Measurements from ENCODE around the gene AGMO.
"Not testable (repeated sequence)": the region's sequence is repeated elsewhere in the genome, so short reads cannot be mapped to it uniquely, and the experiment has no call there.

AGMO gene

DNA sequence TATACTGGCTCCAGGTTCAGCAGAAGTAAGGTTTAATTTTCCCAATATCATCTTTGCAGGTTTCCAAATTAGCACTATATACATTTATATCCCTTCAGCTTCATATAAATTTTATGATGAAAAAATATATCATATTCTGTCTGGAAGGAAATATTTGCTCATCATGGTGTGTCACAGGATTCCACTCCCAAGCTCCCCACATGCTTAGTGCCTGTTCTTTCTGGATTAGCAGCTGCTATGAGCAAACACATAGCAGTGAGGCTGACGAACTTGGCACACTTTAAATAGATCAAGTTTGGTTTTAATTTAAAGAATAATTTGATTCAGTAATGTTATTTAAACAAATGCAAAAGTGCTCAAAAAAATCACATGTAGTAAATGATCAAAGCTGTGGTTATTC is 251.9 kb downstream of the AGMO start:
- in situ Hi-C loops (cut with HindIII; ENCODE audit: low pct_ligation_motif_present, low pct_unique_long_range_greater_than_20kb, low sequenced_read_pairs): no loop called here
- no peak for DNase-seq

GRCh38 chr7:15308821-15309220 is 253.0 kb downstream of the AGMO start:
- in situ Hi-C loops (cut with HindIII; ENCODE audit: low pct_ligation_motif_present, low pct_unique_long_range_greater_than_20kb, low sequenced_read_pairs): no loop called here
- no peak for DNase-seq

- in situ Hi-C loops (cut with HindIII; ENCODE audit: low pct_ligation_motif_present, low pct_unique_long_range_greater_than_20kb, low sequenced_read_pairs): no loop called here
- no peak for DNase-seq
Observed at GRCh38 chr7:15306296-15306695, 255.5 kb downstream of the AGMO start.

DNA sequence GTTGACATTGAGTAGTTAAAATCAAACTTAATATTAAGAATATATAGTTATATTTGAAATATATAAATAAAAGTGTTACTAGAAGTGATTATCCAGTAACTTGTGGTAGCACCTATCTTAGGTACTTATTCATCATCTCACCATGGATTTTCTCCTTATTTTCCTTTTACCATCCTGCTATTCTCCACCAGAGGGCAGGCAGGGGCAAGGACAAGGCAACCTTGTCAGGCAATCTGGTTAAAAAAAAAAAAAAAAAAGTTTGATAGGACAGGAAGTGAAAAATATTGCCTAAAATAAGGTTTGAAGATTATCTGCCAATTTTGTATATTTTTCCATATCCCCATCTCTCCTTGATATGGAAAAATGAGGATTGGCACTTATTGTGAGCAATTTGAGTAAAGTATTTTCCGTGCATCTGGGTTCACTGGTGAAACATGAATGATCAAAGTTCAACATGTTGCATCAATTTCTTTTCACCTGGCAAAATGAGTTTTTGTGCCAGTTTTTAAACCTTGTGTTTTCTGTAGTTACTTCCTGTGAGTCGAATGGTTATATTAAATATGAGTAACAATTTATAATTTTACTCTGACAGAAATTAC is 256.7 kb downstream of the AGMO start:
- in situ Hi-C loops (cut with HindIII; ENCODE audit: low pct_ligation_motif_present, low pct_unique_long_range_greater_than_20kb, low sequenced_read_pairs): no loop called here
- DNase-seq: peak; percentile 74

GRCh38 chr7:15303357-15303756 is 258.5 kb downstream of the AGMO start:
- no peak for DNase-seq
- in situ Hi-C loops (cut with HindIII; ENCODE audit: low pct_ligation_motif_present, low pct_unique_long_range_greater_than_20kb, low sequenced_read_pairs): no loop called here

DNA sequence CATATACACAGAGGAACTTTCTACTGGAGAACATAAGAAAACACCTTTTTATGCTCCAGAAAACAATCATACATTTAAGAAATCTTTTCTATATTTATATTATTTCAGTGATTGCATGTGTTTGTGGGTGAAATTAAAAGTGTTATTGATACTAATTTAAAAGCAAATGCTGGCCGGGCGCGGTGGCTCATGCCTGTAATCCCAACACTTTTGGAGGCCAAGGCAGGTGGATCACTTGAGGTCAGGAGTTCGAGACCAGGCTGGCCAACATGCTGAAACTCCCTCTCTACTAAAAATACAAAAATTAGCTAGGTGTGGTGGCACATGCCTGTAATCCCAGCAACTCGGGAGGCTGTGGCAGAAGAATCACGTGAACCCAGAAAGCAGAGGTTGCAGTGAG is 260.8 kb downstream of the AGMO start:
- DNase-seq; in situ Hi-C loops (cut with HindIII; ENCODE audit: low pct_ligation_motif_present, low pct_unique_long_range_greater_than_20kb, low sequenced_read_pairs): not testable (repeated sequence)

DNA sequence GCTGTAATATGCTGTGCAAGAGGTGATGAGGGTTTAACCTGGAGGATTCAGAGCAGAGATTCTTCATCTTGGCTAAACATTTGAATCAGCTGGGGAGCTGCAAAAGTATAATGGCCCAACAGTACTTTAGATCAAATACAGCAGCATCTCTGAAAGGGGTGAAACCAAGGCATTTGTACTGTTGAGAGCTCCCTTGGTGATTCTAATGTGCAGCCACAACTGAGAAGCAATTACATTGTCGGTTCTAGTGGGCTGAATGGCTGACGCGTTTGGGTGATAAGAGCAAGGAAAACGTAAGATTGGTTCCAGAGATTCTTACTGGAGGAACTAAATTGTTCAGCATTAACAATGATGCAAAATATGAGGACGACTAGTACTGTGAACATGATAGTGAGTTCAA is 269.7 kb downstream of the AGMO start:
- no peak for DNase-seq
- in situ Hi-C loops (cut with HindIII; ENCODE audit: low pct_ligation_motif_present, low pct_unique_long_range_greater_than_20kb, low sequenced_read_pairs): no loop called here

DNA sequence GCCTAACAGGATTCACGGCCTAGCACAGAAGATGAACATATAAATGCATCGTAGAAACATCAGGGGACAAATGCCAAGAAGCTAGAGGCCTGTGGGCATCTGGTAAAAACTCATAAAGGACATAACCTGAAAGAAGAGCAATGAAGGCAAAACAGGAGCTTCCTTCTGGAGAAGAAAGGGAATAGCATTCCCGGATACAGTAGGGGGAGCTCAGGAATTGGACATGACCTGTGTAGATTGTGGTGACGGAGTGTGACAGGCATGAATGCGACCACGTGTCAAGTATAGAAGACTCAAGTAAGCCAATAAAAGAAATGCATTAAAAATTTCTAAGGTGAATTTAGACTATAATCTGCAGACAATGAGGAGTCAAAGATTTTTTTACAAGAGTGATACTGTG is 270.1 kb downstream of the AGMO start:
- in situ Hi-C loops (cut with HindIII; ENCODE audit: low pct_ligation_motif_present, low pct_unique_long_range_greater_than_20kb, low sequenced_read_pairs): no loop called here
- no peak for DNase-seq

DNA sequence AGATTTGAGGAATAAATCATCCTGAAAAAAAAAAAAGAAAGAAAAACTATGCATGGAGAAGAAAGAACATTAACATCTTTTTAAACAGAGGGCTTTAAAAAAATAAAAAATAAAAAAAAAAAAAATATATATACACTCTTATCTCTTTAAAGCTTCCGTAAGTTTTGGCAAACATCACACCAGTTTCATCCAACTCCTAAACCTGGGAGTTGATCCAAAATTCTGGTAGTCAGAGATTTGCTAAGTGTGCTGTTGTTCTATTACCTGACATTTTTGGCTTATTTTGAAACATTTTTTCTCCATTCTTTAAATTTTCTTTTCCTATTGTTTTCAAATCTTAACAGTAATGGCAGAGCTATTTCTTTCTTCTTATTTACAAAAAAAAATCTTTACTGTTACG is 273.1 kb downstream of the AGMO start:
- in situ Hi-C loops (cut with HindIII; ENCODE audit: low pct_ligation_motif_present, low pct_unique_long_range_greater_than_20kb, low sequenced_read_pairs): no loop called here
- DNase-seq: no peak

- no peak for DNase-seq
- in situ Hi-C loops (cut with HindIII; ENCODE audit: low pct_ligation_motif_present, low pct_unique_long_range_greater_than_20kb, low sequenced_read_pairs): no loop called here
Observed at GRCh38 chr7:15284396-15284795, 277.4 kb downstream of the AGMO start.

GRCh38 chr7:15280078-15280733 is 281.6 kb downstream of the AGMO start:
- DNase-seq: no peak
- in situ Hi-C loops (cut with HindIII; ENCODE audit: low pct_ligation_motif_present, low pct_unique_long_range_greater_than_20kb, low sequenced_read_pairs): no loop called here

DNA sequence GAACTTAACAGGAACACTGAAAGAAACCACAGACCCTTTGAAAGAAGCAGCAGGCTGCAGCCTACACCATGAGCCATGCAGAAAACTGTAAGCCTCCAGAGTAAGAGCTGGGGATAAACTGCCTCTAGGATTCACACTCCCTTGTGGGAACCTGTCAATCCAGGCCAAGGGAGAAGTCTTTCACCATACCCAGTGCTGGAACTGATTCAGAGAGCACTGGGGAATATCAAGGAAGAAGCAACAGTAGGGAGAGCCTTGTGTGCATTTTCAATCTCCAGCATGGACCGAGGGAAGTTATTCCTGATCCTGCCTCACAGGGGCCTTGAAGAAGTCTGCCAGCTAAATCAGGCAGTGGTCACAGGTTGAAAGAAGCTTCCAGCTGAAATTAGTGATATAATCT is 282.2 kb downstream of the AGMO start:
- in situ Hi-C loops (cut with HindIII; ENCODE audit: low pct_ligation_motif_present, low pct_unique_long_range_greater_than_20kb, low sequenced_read_pairs): no loop called here
- no peak for DNase-seq

- no peak for DNase-seq
- in situ Hi-C loops (cut with HindIII; ENCODE audit: low pct_ligation_motif_present, low pct_unique_long_range_greater_than_20kb, low sequenced_read_pairs): no loop called here
Observed at GRCh38 chr7:15257689-15258088, 304.1 kb downstream of the AGMO start.

DNA sequence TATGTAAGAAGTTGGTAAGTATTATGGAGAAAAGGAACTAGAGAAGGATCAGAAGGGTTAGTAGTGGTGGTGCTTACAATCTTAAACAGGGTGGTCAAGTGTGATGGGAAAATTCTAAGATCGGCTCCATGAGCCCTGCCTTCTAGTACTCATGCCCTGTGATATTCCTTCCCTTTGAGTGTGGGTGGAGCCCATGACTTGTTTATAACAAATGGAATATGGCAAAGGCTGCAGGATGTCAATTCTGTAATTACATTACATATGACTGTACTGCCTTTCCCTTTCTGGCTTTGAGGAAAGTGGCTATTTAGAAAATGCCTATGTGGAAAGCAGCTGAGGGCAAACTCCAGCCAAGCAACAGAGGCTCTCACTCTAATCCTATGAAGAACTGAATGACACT is 309.6 kb downstream of the AGMO start:
- DNase-seq: no peak
- in situ Hi-C loops (cut with HindIII; ENCODE audit: low pct_ligation_motif_present, low pct_unique_long_range_greater_than_20kb, low sequenced_read_pairs): no loop called here

DNA sequence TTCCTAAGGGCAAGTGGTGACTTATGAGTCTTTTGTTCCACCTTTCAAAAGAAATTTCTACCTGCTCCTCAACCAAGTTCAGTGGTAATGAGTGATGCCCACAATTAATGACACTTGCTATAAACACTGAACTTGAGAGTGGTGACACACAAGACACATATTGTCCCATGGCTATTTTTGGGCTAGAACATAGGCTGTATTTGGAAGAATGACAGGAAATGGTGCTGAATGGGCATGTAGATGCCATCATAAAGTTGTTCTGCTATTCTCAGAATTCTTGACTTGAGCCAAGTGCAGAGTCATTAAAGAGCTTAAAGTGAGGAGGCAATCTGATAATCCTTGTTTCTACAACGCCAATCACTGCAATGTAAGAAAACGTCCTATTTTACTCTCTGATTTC is 313.3 kb downstream of the AGMO start:
- DNase-seq: no peak
- in situ Hi-C loops (cut with HindIII; ENCODE audit: low pct_ligation_motif_present, low pct_unique_long_range_greater_than_20kb, low sequenced_read_pairs): no loop called here

- in situ Hi-C loops (cut with HindIII; ENCODE audit: low pct_ligation_motif_present, low pct_unique_long_range_greater_than_20kb, low sequenced_read_pairs): no loop called here
- DNase-seq: no peak
Observed at GRCh38 chr7:15245831-15246230, 316.0 kb downstream of the AGMO start.

DNA sequence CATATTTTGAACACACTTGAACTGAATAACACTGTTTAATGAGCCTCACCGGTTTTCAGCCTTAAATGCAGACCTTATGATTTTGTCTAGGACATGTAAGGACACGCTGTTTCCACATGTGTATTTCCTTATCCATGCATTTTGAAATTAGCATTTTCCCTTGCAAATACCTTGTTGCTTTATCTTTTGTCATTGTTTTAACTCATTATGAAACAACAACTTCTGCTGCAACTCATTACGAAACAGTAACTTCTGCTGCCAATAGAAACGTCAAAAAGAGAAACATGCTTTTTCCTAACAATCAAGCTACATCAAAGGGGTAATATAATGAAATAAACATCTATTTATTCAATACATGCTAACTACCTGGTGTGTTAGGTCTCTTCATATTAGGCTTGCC is 322.0 kb downstream of the AGMO start:
- in situ Hi-C loops (cut with HindIII; ENCODE audit: low pct_ligation_motif_present, low pct_unique_long_range_greater_than_20kb, low sequenced_read_pairs): no loop called here
- DNase-seq: no peak

GRCh38 chr7:15236952-15237351 is 324.9 kb downstream of the AGMO start:
- no peak for DNase-seq
- in situ Hi-C loops (cut with HindIII; ENCODE audit: low pct_ligation_motif_present, low pct_unique_long_range_greater_than_20kb, low sequenced_read_pairs): no loop called here

DNA sequence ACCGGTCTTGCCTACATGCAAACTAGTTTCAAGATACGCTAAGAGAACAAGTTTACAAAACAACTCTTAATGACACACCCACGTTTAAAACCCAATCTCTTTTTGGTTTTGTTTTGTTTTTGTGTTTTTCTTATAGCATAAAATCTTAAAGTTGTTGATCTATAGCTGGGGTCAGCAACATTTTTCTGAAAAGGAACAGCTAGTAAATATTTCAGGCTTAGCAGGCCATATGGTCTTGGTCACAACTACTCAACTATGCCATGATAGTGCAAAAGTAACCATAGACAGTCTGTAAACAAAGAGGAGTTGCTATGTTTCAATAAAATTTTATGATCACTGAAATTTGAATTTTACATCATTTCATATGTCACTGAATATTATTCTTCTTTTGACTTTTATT is 327.4 kb downstream of the AGMO start:
- in situ Hi-C loops (cut with HindIII; ENCODE audit: low pct_ligation_motif_present, low pct_unique_long_range_greater_than_20kb, low sequenced_read_pairs): no loop called here
- DNase-seq: no peak

DNA sequence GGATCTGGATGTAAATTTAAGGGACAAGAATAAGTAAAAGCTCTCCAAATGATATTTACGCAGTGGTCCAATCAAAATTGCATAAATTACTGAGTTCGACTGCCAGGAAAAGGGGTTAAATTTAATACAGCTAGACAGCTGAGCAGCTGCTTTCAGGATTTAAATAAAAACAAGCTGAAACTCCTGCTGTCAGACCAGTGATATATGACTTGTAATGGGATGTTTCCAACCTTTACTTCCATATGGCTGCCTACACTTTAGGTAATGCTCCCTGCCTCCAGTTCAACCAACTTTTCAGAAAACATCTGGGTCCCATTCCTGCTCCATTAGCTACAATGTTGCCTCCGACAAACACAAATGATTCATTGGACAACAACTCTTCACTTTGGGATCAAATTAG is 333.0 kb downstream of the AGMO start:
- in situ Hi-C loops (cut with HindIII; ENCODE audit: low pct_ligation_motif_present, low pct_unique_long_range_greater_than_20kb, low sequenced_read_pairs): no loop called here
- DNase-seq: no peak

DNA sequence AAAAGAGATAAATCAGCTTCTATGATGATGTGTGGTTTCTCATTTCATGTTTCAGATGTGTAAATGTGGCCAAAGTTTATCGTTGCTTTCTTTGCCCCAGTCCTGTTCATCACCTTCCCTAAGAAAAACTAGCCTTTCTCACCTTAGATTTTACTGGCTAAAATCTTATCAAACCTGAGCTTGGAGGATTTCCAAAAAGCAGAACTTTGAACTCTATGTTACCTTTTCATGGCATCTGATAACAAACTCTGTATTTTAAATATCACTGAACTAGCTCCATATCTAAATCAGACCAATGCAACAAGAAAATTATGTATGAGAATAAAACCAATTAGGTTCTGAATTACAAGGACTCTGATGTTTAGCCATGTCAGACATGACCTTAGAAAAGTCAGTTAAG is 335.8 kb downstream of the AGMO start:
- in situ Hi-C loops (cut with HindIII; ENCODE audit: low pct_ligation_motif_present, low pct_unique_long_range_greater_than_20kb, low sequenced_read_pairs): no loop called here
- DNase-seq: no peak
